Activated naive CD4-positive, alpha-beta T cell treated with Interleukin-2 at 50 U/mL for 16 hours (primary cell): Measurements from ENCODE around the gene PRKAG1.
A peak's percentile ranks its signal among the peaks of the same experiment; 100 is the strongest.

Experiments used
- DNase-seq: peaks from one replicate; pipeline ENCODE4 v3.0.0-alpha.2; 2020

PRKAG1 gene

GRCh38 chr12:49049566-49050224 lies 31.1 kb upstream of the PRKAG1 start:
- DNase-seq: no peak

- no peak for DNase-seq
These were observed 30.4 kb upstream of the PRKAG1 start for GRCh38 chr12:49048953-49049352.

- DNase-seq: no peak
These were observed 27.7 kb upstream of the PRKAG1 start for GRCh38 chr12:49046129-49046895.

- DNase-seq: no peak
These were observed 26.1 kb upstream of the PRKAG1 start for GRCh38 chr12:49044660-49045059.

- peak; percentile 77 for DNase-seq
These were observed 25.3 kb upstream of the PRKAG1 start for GRCh38 chr12:49043856-49044258.

DNA sequence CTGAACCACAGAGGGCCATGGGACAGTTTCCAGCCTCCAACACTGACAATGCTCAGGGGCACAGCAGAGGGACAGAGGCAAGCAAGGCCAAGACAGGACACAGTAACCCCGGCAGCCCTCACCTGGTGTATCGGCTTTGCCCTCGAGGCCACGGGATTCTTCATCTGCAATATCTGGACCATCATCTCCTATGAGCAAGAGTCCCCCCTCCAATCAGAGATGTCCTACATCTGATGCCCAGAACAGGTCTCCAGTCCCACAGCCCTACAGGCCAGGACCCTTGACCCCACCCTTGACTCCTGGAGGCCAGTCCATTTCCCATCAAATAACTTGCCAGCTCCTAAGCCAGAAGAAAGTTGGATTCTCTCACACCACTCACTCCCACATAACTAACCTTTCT lies 24.7 kb upstream of the PRKAG1 start:
- no peak for DNase-seq

GRCh38 chr12:49041881-49042484 lies 23.4 kb upstream of the PRKAG1 start:
- no peak for DNase-seq

DNA sequence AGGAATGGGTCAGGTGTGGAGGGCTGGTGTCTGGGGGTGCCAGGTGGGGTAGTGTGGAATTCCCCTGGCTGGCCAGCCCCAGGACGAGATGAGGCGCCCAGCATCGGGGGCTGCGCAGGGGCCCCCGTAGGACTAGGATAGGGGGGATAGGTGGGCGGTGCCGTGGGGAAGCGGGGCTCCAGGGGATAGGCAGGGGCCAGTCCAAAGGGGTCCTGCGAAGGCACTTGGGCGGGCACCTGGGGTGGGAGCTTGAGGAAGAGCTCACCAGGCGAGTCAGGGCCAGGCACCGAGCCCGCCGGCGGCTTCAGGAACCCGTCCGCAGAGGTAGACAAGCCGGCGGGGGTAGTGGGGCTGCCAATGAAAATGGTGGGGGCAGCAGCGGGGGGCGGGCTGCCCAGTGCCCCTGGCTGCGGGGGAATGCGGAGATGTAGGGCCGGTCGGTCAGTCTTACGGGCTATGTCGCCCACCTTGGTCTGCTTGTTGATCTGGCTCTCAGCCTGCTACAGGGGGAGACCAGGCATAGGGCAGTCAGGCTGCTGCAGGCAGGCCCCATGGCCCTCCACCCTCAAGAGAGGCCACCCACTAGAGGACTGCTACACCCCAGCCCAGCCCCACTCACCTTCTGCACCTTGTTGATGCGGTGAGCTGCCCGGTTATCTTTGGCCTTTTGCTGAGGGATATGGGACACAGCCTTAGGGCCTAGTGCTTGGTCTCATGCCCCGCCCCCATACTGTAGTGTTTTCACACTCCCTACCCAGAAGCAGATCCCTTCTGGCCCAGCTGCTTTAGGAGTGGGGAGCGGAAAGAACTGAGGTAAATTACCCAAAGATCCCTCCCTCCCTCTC lies 22.7 kb upstream of the PRKAG1 start:
- no peak for DNase-seq

DNA sequence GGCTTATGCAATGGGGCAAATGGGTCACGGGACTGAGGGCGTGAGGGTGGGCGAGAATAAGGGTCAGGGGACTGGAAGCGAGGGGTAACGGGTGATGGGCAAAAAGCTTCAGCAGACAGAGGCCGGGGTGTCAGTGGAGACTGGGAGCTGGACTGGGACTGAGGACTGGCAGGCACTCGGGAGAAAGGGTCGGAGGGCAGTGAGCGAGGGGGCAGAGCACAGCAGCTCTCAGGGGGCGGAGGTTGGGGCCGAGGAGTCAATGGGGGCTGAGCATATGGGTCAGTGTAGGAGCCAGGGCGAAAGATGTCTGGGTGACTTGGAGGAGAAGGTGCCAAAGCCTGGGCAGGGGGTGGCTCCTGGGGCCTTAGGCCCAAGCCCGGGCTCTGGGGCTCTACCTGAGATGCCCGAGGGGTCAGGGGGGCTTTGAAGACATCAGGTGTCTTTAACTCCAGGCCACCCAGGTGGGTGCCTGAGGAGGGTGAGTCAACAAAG lies 21.8 kb upstream of the PRKAG1 start:
- no peak for DNase-seq

- DNase-seq: no peak
These were observed 21.1 kb upstream of the PRKAG1 start for GRCh38 chr12:49039421-49040363.

- no peak for DNase-seq
These were observed 19.8 kb upstream of the PRKAG1 start for GRCh38 chr12:49038291-49038955.

- no peak for DNase-seq
These were observed 19.3 kb upstream of the PRKAG1 start for GRCh38 chr12:49037947-49038237.

- no peak for DNase-seq
These were observed 18.8 kb upstream of the PRKAG1 start for GRCh38 chr12:49037111-49037946.

DNA sequence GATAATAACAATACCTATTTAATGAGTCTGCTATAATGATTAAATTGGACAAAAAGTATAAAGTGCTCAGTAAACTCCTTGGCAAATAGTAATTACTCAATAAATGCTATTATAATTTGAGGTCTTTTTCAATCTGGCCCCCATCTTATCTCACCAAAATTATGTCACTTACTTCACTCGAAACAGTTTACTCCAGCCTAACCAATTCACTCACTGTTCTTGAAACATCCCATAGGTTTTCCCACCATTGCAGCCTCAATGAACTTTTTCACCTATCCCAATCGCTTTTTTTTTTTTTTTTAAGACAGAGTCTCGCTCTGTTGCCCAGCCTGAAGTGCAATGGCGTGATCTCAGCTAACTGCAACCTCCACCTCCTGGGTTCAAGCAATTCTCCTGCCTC lies 17.5 kb upstream of the PRKAG1 start:
- no peak for DNase-seq

GRCh38 chr12:49034286-49034622 lies 15.7 kb upstream of the PRKAG1 start:
- DNase-seq: no peak

GRCh38 chr12:49033611-49034285 lies 15.2 kb upstream of the PRKAG1 start:
- DNase-seq: no peak

DNA sequence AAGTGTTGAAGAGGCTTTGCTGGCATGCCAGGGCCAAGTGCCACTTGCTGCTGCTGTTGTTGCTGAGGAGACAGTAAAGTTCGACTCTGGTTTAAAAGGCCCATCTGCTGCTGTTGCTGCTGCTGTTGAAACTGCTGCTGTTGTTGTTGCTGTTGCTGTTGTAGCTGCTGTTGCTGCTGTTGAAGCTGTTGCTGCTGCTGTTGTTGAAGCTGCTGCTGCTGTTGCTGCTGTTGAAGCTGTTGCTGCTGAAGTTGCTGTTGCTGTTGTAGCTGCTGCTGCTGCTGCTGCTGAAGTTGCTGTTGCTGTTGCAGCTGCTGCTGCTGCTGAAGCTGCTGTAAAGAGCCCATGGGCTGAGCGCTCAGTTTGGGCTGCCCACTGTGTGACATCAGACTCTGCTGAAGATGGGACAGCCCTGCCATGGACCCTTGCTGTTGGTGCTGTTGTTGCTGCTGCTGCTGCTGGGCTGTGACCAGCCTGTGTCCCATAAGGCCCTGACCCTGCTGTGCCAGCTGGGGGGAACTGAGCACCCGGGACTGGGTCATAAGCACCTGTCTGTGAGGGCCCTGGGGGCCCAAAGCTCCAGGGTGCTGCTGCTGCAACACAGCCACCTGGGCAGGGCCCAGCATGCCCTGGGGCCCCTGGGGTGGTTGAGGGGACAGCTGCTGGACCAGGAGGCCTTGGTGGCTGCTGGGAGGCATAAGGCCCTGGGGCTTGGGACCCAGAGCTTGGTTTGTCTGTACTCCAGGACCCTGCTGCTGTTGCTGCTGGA lies 14.3 kb upstream of the PRKAG1 start:
- no peak for DNase-seq

GRCh38 chr12:49032276-49032675 lies 13.7 kb upstream of the PRKAG1 start:
- DNase-seq: no peak

GRCh38 chr12:49031573-49032161 lies 13.1 kb upstream of the PRKAG1 start:
- DNase-seq: no peak
